ENCODE measurements around the gene NPEPL1.

NPEPL1 gene

DNA sequence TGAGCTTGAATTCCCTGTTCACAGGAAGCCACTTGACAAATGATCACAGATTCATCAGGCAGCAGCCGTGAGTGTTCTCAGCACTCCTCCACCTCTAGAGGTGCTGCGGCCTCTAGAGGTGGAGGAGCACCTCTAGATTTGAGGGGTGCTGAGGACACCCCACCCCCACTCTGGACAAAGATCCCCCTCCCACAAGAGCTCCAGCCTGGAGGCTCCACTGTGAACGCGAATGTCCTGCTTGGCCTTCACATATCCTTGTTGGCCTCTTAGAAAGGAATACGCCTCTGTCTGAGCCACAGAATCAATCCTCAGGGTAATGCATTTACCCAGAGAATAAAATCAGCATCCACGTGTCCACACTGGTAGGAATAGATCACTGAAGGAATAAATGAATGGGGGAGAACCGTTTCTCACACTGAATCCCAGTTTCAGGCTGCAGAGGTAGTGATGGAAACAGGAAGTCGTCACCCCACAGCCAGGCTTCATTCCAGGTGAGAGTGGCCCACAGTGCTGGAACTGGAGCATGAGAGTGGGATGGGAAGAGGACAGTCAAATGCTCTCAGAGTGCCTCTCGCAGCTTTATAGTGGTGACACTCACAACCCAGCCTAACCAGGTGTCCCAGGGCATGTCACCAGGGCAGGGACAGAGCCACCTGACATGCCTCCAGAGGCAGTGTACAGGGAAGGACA is 16.6 kb downstream of the NPEPL1 start:
- H3K4me3 ChIP-seq (ENCODE audit: low read depth, low read length), result no peak overlapping the region
- TF ChIP-seq, protein P1, sequence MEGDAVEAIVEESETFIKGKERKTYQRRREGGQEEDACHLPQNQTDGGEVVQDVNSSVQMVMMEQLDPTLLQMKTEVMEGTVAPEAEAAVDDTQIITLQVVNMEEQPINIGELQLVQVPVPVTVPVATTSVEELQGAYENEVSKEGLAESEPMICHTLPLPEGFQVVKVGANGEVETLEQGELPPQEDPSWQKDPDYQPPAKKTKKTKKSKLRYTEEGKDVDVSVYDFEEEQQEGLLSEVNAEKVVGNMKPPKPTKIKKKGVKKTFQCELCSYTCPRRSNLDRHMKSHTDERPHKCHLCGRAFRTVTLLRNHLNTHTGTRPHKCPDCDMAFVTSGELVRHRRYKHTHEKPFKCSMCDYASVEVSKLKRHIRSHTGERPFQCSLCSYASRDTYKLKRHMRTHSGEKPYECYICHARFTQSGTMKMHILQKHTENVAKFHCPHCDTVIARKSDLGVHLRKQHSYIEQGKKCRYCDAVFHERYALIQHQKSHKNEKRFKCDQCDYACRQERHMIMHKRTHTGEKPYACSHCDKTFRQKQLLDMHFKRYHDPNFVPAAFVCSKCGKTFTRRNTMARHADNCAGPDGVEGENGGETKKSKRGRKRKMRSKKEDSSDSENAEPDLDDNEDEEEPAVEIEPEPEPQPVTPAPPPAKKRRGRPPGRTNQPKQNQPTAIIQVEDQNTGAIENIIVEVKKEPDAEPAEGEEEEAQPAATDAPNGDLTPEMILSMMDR (IDR thresholded peaks at IDR 0.05; ENCODE audit: insufficient read depth, low read length, missing control alignments), result no peak
- DNase-seq (ENCODE audit: low read depth, low spot score), result no peak
- POLR2A ChIA-PET, result no interaction called here
- CTCF ChIA-PET, result no interaction called here

DNA sequence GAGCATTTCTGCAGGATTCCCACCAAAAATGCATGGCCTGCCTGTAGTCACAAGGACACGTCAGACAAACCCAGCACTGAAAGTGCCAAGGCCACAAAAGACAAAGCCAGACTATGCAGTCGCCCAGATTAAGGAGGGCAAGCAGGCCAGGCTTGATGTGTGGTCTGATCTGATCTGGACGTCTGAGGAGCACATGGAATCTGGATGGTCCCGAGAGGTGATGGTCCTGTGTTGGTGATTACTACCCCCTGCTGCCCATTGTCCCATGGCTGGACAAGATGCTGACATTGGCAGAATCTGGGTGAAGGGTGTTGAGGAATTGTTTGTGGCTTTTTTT is 17.1 kb downstream of the NPEPL1 start:
- TF ChIP-seq, protein P1 (IDR thresholded peaks at IDR 0.05; ENCODE audit: insufficient read depth, low read length, missing control alignments), result no peak
- DNase-seq (ENCODE audit: low read depth, low spot score), result no peak
- ChIA-PET CTCF (no interaction called here), POLR2A (no interaction called here)
- no peak overlapping the region for H3K4me3 ChIP-seq (ENCODE audit: low read depth, low read length)

DNA sequence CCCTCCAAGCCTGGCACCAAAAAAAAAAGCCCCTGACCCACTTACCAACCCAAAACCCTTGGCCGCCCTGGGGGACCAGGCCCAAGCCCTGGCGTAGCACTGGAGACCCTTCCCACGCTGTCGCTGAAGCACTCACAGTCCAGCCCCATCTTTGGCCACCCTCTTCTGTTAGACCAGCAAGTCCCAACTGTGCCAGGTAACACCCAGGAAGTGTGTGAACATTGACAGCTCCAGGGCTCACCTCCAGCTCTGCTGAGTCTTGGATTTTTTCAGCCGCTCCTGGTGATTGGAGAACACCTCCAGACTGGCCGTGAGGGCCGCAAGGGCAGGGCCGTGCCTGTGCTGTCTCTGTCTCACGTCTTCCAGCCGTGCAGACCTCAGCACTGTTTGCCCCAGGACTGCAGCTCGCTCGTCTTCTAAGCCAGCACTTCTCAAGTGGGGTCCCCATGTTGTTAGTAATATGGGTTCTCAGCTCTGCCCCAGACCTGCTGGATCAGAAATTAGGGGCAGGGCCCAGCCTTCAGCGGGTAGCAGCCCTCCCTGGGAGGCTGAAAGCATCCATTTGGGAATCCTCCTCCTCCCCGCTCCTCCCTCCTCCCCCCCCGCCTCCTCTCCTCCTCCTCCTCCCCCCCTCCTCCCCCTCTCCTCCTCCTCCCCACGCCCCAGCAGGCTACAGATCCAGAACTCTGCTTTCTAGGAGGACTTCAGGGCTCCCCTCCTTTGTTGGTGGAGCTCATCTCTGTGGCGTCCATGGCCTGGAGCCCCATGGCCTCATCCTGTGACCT is 18.1 kb downstream of the NPEPL1 start:
- ChIA-PET CTCF (interaction anchor here (2.0 kb wide), 1 partner anchor 11 kb away, joined by 5 read pairs; no protein-coding TSS in a partner anchor), POLR2A (no interaction called here)
- DNase-seq (ENCODE audit: low read depth, low spot score), result no peak
- no peak overlapping the region for H3K4me3 ChIP-seq (ENCODE audit: low read depth, low read length)
- TF ChIP-seq, protein P1 (IDR thresholded peaks at IDR 0.05; ENCODE audit: insufficient read depth, low read length, missing control alignments), result no peak

DNA sequence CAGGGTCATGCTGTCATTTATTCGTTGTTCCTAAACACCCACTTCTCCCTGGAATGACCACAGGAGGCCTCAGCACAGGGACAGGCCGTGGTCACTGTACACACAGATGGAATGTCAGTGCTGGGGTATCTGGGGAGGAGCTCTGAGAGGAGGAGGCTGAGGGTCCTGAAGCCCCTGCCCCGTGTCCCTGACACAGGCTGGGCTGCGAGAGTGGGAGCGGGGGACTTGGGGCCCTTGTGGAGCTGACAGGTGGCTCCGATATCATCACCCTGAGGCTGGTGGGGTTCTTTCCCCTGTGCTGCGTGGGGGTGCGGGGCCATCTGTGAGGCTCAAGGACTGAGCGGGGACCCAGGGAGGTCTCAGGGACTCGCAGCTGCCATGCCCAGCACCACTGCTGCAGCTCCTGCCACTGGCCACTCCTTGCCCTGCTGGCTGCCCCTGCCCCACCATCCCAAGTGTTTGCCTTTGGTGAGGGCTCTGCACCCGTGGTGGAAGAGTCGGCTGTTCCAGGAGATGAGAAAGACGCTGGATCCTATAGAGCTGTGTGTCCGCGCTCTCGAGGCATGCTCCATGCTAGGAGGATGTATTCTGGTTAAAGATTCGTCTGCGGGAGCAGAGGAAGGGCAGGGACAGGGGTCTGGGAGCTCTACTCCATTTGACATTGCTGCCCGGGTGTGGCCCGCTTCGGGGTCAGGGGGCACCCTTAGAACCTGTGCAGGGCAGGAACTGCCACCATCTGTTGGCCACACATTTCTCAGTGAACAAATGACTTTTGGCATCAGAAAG is 18.9 kb downstream of the NPEPL1 start:
- TF ChIP-seq, protein P1 (IDR thresholded peaks at IDR 0.05; ENCODE audit: insufficient read depth, low read length, missing control alignments), result no peak
- H3K4me3 ChIP-seq (ENCODE audit: low read depth, low read length), result no peak overlapping the region
- ChIA-PET CTCF (interaction anchor here (0.6 to 2.0 kb wide), 3 partner anchors 12 to 475 kb away, joined by 3 to 5 read pairs (median 3); no protein-coding TSS in a partner anchor), POLR2A (no interaction called here)
- DNase-seq (ENCODE audit: low read depth, low spot score), result no peak

DNA sequence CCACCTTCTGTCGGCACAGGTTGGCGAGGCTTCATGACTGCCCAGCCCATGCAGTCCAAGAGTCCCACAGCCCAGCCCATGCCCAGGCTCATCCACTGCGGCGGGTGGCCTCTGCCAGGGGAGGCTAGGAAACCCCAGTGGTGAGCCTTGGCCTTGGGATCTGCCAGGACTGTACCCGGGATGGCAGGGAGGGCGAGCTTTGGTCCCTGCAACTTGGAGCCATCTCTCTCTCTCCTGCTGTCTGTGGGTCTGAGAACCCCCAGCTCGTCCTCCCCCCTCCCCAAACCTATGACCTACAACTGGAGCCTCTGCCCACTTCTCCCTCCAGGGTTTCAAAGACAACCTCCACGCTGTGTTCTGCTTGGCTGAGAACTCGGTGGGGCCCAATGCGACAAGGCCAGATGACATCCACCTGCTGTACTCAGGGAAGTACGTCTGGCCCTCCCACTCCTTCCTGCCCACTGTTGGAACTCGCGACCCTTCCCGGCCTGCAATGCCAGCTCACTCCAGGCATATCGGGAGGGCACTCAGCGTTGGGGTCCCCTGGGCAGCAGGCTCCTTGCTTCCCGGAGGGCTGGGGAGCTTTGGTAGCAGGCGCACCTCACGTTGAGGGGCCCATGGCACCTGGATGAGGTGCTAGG is 19.7 kb downstream of the NPEPL1 start:
- no peak overlapping the region for H3K4me3 ChIP-seq (ENCODE audit: low read depth, low read length)
- DNase-seq (ENCODE audit: low read depth, low spot score), result no peak
- POLR2A ChIA-PET, result interaction anchor here (1.0 kb wide), 1 partner anchor 15 kb away, joined by 3 read pairs; no protein-coding TSS in a partner anchor
- CTCF ChIA-PET, result interaction anchor here (1.0 to 2.0 kb wide), 3 partner anchors 9 to 20 kb away, joined by 3 to 5 read pairs (median 3); no protein-coding TSS in a partner anchor
- TF ChIP-seq, protein P1 (IDR thresholded peaks at IDR 0.05; ENCODE audit: insufficient read depth, low read length, missing control alignments), result no peak
